HG02852 (cell line): ENCODE measurements around the gene MLLT10.

Experiments used
- ATAC-seq: cut with Tn5 transposase; IDR thresholded peaks from one replicate; pipeline ENCODE4 v1.9.1; 2021; ENCODE audit warnings: mild to moderate bottlenecking, moderate library complexity; ENCODE audit not compliant: unreplicated experiment

The MLLT10 gene

DNA sequence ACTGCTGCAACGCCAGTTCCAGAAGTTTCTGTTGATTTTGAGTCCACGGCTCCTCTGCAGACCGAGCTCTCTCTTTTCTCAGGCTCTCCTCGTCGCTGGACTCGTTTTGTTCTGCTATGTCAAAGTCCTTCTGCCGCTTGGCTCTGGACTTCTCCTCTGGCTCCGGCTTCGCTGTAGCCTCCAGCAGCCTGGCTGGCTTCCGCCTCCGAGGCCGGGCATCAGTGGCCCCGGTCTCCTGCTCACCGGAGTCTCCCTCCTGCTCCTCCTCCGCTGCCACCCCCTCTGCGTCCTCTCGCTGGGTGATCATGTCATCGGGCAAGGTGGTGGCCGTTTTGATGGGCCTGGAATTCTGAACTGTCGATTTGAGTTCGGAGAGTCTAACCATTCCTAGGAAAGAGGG is 225.2 kb downstream of the MLLT10 start:
- ATAC-seq: no peak

DNA sequence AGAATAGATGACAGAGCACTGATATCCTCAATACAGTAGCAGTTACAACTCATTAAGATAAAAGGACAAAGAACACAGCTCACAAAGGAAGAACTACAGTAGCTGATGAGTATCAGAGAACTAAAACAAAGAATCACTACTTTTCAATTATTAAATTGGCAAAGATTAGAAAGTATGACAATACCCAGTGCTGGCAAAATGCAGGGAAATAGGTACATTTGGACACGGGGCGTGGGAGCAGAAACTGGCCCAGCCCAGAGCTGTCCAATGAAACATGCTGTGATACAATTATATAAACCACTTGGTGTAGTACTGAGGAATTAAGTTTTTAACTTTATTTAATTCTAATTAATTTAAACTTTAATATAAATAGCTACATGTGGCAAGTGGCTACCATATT is 226.3 kb downstream of the MLLT10 start:
- ATAC-seq: no peak

DNA sequence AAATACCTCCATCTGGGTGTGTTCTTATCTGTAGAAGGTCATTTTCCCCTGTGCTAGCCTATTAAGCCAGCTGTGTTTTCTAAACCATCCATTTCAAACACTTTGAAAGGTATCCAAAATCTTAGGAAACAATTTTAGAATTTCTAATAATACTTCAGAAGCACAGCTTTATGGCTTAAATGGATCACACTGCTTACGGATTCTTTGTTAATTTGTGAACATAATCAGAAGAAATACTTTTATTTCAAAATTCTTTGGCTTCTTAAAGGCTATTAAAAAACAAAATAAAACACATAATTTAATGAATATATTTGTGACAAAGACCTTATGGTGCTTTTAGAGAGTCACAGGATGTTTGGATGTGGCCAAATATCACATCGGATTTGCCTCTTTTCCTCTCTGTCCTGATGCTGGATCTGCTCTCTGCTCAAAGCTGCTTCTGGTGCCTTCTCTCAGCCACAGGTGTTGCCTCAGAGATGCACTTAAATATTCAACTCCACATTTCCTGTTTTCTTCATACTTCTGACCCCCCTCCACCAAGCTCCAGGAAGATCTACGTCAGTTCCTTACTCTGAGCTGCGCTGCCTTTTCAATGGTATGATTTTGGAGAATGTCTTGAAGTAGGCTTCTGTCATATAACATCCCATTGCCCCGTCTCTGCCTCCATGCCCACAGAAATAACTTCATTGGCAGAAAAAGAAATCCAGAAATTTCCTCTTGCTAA is 230.6 kb downstream of the MLLT10 start:
- no peak for ATAC-seq

DNA sequence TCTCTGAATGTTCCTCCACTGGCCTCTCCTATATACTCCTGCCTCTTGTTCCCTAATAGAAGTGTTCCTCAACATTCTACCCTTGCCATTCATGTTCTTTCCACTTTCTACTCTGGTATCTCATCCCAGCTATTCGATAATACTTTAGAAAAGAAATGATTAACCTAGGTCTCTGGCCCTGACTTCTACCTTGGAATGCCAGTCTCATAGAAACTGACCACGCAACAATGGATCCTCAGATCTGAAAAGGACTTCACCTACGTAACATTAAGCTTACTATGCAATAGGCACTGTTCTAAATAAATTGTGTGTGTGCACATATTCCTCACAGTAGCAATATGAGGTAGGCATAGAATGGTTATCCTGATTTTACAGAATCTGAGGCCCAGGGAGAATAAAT is 235.0 kb downstream of the MLLT10 start:
- no peak for ATAC-seq

DNA sequence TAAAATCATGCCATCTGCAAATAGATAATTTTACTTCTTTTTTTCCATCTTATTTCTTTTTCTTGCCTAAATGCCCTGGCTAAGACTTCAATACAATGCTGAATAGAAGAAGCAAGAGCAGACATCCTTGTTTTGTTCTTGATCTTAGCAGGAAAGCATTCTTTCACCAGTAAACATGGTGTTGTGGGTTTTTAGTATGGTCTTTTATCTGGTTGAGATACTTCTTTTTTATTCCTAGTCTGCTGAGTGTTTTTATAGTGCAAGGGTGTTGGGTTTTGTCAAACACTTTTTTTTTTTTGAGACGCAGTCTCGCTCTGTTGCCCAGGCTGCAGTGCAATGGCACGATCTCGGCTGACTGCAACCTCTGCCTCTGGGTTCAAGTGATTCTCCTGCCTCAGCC is 237.2 kb downstream of the MLLT10 start:
- no peak for ATAC-seq

DNA sequence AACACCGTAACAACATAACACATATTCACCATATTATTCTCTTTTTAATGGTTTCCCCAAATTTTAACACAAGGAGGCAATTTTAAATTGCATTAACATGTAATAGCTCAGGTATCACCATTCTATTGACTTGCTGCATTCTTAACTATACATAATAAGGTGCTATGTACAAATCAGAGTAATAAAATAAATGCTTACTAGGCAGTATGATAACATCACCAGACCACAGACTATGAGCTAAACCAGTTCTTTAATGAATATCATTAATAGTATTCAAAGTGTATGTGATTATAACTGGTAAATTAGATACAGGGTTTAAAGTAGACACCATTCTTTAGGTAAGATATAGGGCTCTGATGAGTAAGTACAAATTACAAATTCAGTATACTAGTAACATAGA is 242.9 kb downstream of the MLLT10 start:
- no peak for ATAC-seq

DNA sequence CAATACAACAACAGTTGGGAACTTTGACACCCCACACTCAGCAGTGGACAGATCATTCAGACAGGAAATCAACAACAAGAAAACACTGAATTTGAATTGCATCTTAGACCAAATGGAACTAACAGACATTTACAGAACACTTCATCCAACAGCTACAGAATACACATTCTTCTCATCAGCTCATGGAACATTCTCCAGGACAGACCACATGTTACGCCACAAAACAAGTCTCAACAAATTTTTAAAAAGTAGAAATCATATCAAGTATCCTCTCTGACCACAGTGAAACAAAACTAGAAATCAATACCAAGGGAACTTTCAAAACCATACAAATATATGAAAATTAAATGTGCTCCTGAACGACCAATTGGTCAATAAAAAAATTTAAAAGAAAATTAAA is 257.2 kb downstream of the MLLT10 start:
- no peak for ATAC-seq
